Loucy (cell line): Measurements from ENCODE around the gene CALU.

ENCODE experiments used
- H2AFZ ChIP-seq: fragments of 200-600 bp; sonication (generic); 2 replicates; pipeline ENCODE4 v1.6.0; 2016; ENCODE audit warnings: antibody characterized with exemption, mild to moderate bottlenecking, low read length, moderate library complexity
- H3F3A ChIP-seq: fragments of 200-600 bp; 2 replicates; pipeline ENCODE4 v1.6.0; 2016; ENCODE audit warnings: antibody characterized with exemption, low read depth, mild to moderate bottlenecking
- H3K27me3 ChIP-seq: fragments of 200-600 bp; sonication (generic); 2 replicates; pipeline ENCODE4 v1.6.1; 2014; ENCODE audit warnings: low read length, mild to moderate bottlenecking; ENCODE audit not compliant: insufficient read depth, poor library complexity, severe bottlenecking
- H3K36me3 ChIP-seq: fragments of 200-600 bp; sonication (generic); 2 replicates; pipeline ENCODE4 v1.6.1; 2016; ENCODE audit warnings: low read length; ENCODE audit not compliant: insufficient read depth
- H3K4me1 ChIP-seq: fragments of 200-600 bp; sonication (generic); 2 replicates; pipeline ENCODE4 v1.5.1; 2014; ENCODE audit warnings: low read length, mild to moderate bottlenecking; ENCODE audit not compliant: insufficient read depth, poor library complexity, severe bottlenecking
- H3K4me2 ChIP-seq: fragments of 200-600 bp; sonication (generic); 2 replicates; pipeline ENCODE4 v1.6.0; 2014; ENCODE audit warnings: antibody characterized with exemption, low read length, low read depth, mild to moderate bottlenecking; ENCODE audit not compliant: poor library complexity, severe bottlenecking
- H3K4me3 ChIP-seq: fragments of 200-600 bp; sonication (generic); 2 replicates; pipeline ENCODE4 v1.5.1; 2014; ENCODE audit warnings: low read length, mild to moderate bottlenecking, mixed read lengths; ENCODE audit not compliant: poor library complexity, severe bottlenecking
- H3K79me2 ChIP-seq: fragments of 200-600 bp; sonication (generic); 2 replicates; pipeline ENCODE4 v1.6.1; 2014; ENCODE audit warnings: low read length; ENCODE audit not compliant: insufficient read depth
- H3K9ac ChIP-seq: fragments of 200-600 bp; sonication (generic); 2 replicates; pipeline ENCODE4 v1.6.0; 2014; ENCODE audit warnings: mild to moderate bottlenecking, low read depth, low read length, moderate library complexity; ENCODE audit not compliant: poor library complexity, severe bottlenecking
- H3K9me2 ChIP-seq: fragments of 200-600 bp; sonication (generic); replicated peaks from 2 replicates; pipeline ENCODE4 v1.6.1; 2016; ENCODE audit warnings: low read depth, low read length, mixed read lengths
- H3K9me3 ChIP-seq: fragments of 200-600 bp; sonication (generic); 2 replicates; pipeline ENCODE4 v1.6.1; 2014; ENCODE audit warnings: mild to moderate bottlenecking, antibody characterized with exemption, low read length, low read depth; ENCODE audit not compliant: insufficient read depth
- H4K20me1 ChIP-seq: fragments of 200-600 bp; sonication (generic); 2 replicates; pipeline ENCODE4 v1.6.0; 2014; ENCODE audit warnings: antibody characterized with exemption, low read length, mild to moderate bottlenecking; ENCODE audit not compliant: insufficient read depth, poor library complexity, severe bottlenecking
- EZH2phosphoT487 ChIP-seq: fragments of 200-600 bp; IDR thresholded peaks from 2 replicates; pipeline ENCODE4 v1.6.1; 2018; ENCODE audit warnings: antibody characterized with exemption, mild to moderate bottlenecking, moderate library complexity, borderline replicate concordance
- TF ChIP-seq, protein P1 (sequence below): fragments of 200-600 bp; sonication (generic); conservative IDR thresholded peaks from 2 replicates; pipeline ENCODE4 v1.5.1; 2014; ENCODE audit warnings: mild to moderate bottlenecking, antibody characterized with exemption, low read length

Gene CALU

DNA sequence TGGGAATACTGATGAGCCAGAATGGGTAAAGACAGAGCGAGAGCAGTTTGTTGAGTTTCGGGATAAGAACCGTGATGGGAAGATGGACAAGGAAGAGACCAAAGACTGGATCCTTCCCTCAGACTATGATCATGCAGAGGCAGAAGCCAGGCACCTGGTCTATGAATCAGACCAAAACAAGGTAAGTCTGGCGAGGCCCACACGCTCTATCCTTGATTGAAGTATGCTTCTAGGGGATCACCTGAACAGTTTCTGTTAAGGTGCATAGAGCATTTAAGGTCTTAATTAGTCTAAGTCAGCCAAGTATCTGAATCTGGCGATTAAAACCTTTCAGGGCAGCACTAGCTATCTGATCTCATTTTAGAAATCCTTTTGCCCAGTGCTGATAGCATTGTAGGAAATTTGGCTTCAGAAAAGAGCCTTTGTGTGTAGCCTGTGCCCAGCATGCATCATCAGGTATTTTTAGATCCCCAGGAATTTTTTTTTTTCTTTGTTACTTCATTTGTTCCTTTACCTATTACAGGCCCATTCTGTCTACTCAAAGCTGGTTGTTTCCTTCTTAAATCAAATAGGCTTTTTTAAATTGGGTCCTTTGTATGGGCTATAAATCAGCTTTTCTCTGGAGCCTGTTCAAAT, 28.4 kb downstream of the CALU start:
- Histone ChIP-seq H3K9ac (no peak overlapping the region), H3K9me2 (no peaks in the 10 kb centered on the region), H3K4me3 (no peak overlapping the region), H3K4me1 (no peaks in the 10 kb centered on the region), H3K79me2 (no peaks in the 10 kb centered on the region), H4K20me1 (no peaks in the 10 kb centered on the region), H3F3A (no peaks in the 10 kb centered on the region), H3K9me3 (no peaks in the 10 kb centered on the region), H3K36me3 (peaks cover 78% of the 10 kb centered on the region; the same call in 1 of the 2 replicates), H3K4me2 (no peak overlapping the region), H3K27me3 (no peaks in the 10 kb centered on the region), H2AFZ (no peak overlapping the region)
- TF ChIP-seq EZH2phosphoT487, result no peak
- TF ChIP-seq, protein P1, sequence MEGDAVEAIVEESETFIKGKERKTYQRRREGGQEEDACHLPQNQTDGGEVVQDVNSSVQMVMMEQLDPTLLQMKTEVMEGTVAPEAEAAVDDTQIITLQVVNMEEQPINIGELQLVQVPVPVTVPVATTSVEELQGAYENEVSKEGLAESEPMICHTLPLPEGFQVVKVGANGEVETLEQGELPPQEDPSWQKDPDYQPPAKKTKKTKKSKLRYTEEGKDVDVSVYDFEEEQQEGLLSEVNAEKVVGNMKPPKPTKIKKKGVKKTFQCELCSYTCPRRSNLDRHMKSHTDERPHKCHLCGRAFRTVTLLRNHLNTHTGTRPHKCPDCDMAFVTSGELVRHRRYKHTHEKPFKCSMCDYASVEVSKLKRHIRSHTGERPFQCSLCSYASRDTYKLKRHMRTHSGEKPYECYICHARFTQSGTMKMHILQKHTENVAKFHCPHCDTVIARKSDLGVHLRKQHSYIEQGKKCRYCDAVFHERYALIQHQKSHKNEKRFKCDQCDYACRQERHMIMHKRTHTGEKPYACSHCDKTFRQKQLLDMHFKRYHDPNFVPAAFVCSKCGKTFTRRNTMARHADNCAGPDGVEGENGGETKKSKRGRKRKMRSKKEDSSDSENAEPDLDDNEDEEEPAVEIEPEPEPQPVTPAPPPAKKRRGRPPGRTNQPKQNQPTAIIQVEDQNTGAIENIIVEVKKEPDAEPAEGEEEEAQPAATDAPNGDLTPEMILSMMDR, result no peak

DNA sequence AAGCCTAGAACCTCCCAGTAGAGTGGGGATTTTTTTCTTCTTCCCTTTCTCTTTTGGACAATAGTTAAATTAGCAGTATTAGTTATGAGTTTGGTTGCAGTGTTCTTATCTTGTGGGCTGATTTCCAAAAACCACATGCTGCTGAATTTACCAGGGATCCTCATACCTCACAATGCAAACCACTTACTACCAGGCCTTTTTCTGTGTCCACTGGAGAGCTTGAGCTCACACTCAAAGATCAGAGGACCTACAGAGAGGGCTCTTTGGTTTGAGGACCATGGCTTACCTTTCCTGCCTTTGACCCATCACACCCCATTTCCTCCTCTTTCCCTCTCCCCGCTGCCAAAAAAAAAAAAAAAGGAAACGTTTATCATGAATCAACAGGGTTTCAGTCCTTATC, 31.1 kb downstream of the CALU start:
- no peak overlapping the region for H3K4me3 ChIP-seq
- H3K27me3 ChIP-seq, result no peaks in the 10 kb centered on the region
- no peaks in the 10 kb centered on the region for H3K4me1 ChIP-seq
- no peak overlapping the region for H3K4me2 ChIP-seq
- H3K36me3 ChIP-seq, result peaks cover 64% of the 10 kb centered on the region; the same call in 1 of the 2 replicates
- H3K9ac ChIP-seq, result no peak overlapping the region
- H4K20me1 ChIP-seq, result no peaks in the 10 kb centered on the region
- no peaks in the 10 kb centered on the region for H3K9me3 ChIP-seq
- H3K79me2 ChIP-seq, result no peaks in the 10 kb centered on the region
- no peaks in the 10 kb centered on the region for H3F3A ChIP-seq
- H2AFZ ChIP-seq, result no peak overlapping the region
- no peaks in the 10 kb centered on the region for H3K9me2 ChIP-seq
- TF ChIP-seq, protein P1, result no peak
- TF ChIP-seq EZH2phosphoT487, result no peak

DNA sequence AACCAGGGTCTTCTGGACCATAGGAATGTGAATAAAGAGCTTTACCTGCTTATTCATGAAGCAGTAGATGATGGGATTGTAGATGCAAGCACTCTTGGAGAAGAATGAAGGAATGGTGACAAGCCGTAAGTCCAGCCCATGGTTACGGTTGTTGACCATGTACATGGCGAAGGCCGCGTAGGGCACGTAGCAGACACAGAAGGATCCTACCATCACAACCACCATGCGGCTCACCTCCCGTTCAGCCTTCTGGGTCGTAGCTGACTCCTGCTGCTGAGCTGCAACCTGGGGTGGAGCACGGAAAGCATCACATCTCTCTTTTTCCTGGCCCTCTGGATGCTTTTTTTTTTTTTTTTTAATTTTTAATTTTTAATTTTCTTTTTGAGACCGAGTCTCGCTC, 34.4 kb downstream of the CALU start:
- Histone ChIP-seq H3K9me2 (no peaks in the 10 kb centered on the region), H3K4me2 (no peak overlapping the region), H3F3A (no peaks in the 10 kb centered on the region), H3K4me3 (no peak overlapping the region), H4K20me1 (no peaks in the 10 kb centered on the region), H3K9me3 (no peaks in the 10 kb centered on the region), H3K9ac (no peak overlapping the region), H2AFZ (no peak overlapping the region), H3K27me3 (no peaks in the 10 kb centered on the region), H3K4me1 (no peaks in the 10 kb centered on the region), H3K79me2 (no peaks in the 10 kb centered on the region), H3K36me3 (peaks cover 41% of the 10 kb centered on the region; the same call in 1 of the 2 replicates)
- no peak for TF ChIP-seq EZH2phosphoT487
- TF ChIP-seq, protein P1, result no peak
